Left ventricle myocardium superior (tissue), 1 donor: ENCODE data around the gene HDGFL3. TPM values are rescaled to one million over a fixed set of nuclear protein-coding genes. Genes with fewer than 3 reads are reported as not detected.
"Not testable (repeated sequence)": the region's sequence is repeated elsewhere in the genome, so short reads cannot be mapped to it uniquely, and the experiment has no call there.

Source experiments
- ATAC-seq: fragments of 200-7000 bp; cut with Tn5 transposase; one replicate; pipeline ENCODE4 v1.9.1; 2020; ENCODE audit warnings: mild to moderate bottlenecking, moderate library complexity
- DNase-seq: peaks from one replicate; pipeline ENCODE4 v3.0.0-alpha.2; 2020
- intact Hi-C: fragments of 100-400 bp; cut with micrococcal nuclease; formaldehyde crosslinking; loops from one replicate; pipeline ENCODE4 v1.11.0; 2022
- total RNA-seq: library from RNA; stranded (reverse); fragmentation: NEBNext Ultra II Directional; extraction: Animal tissue kit (Norgen Biotek cat#: 25700); gene quantifications from one replicate; pipeline ENCODE4 v1.2.1, GENCODE V29; 2021
- donor health status: DM: no; HTN: yes; CAD: no; lungs with severe emphysema.

HDGFL3 gene
- total RNA-seq, 1 donor from 2014 or later: 36.7 TPM

DNA sequence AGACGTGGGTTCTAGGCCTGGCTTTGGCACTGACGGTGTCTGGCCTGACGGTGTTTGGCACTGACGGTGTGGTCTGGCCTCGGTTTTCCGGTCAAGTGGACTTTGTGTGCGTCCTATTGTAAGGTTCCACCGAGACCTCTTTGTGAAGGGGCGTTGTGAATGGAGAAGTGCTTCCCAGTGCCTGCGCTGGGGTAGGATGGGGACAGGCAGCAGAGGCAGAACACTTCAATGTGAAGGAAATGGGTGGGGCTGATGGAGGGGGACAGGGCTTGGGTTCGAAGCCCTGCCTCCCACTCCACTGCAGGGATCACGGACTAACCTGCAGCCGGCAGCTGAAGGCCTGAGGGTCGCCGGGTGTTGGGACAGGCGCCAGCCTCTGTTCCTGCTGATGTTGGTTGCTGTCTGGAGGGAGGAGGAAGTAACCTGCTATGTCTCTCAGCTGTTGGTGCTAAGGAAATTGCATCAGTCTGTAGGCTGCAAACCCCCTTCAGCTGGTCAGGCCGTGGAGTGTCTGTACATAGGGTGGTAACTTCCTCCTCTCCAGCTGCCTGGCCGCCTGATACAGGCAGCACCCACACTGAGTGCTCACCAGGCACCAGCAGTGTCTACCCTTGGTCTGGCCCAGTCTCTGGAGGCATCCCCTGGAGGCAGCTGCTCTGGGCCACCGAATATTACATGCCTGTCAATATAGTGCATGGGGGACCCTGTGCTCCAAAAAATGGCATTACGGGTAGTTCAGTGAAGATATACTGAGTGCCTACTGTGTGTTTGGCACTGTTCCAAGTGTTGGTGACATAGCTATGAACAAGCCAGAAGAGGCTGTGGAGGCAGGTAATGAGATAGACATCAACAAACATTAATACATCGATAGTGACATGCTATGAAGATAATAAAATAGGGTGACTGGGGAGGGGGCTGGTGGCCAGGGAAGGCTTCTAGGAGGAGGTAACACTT lies 99.1 kb downstream of the HDGFL3 start:
- intact Hi-C loops: no loop called here
- ATAC-seq: peak; percentile 77
- peak; percentile 71 for DNase-seq

DNA sequence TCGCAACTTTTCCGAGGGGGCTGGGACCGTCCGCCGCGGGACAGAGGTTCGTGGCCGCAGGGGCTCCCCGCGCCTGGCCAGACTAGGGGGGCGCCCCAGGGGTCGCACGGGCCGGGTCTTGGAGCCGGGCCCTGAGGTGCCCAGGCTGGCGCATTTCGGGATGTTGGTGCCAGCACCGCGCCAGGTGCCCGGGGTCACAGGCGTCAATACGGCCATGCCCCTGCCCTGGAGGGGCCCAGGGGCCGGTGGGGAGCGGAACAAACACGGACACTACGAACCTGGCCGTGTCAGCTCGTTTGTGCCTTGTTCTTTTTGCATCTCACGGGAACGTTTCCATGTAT lies 99.8 kb downstream of the HDGFL3 start:
- ATAC-seq (no peak), DNase-seq (peak; percentile 30)
- intact Hi-C loops: no loop called here

DNA sequence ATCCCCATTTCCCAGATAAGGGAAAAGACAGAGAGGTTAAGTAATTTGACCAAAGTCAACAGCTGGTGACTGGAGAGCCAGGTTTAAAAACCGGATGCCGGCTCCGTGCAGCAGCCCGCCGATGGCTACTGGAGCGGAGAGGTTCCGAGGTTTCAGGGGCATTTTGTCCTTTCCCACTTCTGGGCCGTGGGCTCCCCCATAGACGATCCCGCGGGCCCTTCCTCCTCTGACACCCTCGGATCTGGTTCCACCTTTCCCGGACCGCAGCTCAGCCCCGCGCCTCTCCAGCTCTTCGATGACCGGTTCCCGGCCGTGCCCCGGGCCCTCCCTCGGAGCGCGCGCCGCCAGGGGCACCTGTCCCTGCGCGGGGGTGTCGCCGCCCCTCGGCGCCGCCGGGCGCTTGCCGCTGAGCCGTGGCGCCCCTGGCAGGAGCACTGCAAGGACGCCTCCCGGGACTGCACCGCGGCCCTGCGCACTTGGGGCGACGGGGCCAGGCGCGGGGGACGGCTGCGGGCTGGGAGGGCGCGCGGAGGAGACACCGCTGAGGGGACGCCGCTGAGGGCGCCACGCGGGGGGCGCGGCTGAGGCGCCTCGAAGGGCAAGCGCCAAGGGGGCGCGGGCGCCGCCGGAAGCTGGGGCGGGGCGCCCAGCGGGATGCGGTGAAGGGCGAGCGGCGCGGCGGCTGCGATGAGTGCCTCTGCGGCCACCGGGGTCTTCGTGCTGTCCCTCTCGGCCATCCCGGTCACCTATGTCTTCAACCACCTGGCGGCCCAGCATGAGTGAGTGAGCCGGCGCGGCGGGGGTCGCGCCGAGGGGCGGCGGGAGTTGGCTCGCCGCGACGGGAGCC lies 100.4 kb downstream of the HDGFL3 start, which contains the start of gene TM6SF1:
TM6SF1 (plus strand) TSS at position 652 of the 847 bp plus-strand sequence; CDS start at position 688, 36 bp downstream.
- ATAC-seq (peak; percentile 65), DNase-seq (peak; percentile 70)
- intact Hi-C loops: no loop called here

DNA sequence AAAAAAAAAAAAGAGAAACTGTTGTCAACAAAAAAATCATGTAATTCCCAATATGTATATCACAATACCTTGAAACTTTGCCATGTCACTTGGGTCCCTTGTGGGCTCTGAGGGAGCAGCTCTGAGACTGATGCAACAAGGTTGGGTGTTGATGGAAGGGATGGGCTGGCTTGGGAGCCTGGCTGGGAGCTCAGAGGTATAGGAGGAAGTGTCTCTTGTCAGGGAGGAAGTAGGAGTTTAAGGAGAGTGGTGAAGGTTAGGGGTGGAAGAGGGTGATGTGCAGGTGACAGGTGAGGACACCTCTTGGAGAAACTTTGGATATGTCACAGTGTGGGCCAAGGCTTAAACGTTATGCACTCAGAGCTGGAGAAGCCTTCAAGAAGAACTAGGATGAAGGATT lies 102.2 kb downstream of the HDGFL3 start:
- intact Hi-C loops: no loop called here
- no peak for ATAC-seq
- DNase-seq: no peak

DNA sequence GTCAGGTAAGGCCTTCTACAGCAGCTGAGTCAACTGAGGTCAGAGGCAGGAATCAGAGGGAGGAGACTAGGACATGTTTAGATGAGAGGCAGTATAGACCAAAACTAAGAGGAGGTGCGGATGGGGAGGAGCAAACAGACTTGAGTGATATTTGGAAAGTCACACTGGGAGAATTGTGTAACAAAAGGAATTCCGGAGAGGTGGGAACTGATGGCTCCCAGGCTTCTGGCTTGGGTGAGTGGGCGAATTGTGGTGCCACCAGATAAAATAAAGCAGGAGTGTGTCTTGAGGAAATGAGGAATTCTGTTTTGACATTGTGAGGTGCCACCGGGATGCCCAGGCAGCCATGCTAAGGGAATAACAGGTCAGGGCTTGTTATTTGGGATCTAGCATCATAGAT lies 103.5 kb downstream of the HDGFL3 start:
- ATAC-seq (no peak), DNase-seq (no peak)
- intact Hi-C loops: no loop called here

DNA sequence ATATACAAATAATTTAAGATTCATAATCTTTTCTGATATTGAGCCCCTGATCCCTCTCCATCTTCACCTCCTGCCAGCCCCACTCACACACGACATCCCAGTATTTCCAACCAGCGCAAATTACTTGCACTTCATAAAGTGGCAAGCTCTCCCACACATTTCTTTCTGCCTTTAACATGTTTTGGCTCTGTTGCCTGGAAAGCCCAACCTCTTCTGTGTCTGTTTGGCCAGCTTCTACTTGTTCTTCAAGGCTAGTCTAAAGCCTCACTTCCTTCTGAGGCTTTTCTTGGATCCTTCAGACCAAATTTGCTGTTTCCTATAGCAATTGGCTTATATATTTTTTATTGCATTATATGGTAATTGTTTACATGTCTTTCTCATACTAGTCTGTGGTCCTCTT lies 105.3 kb downstream of the HDGFL3 start:
- DNase-seq: no peak
- intact Hi-C loops: no loop called here

DNA sequence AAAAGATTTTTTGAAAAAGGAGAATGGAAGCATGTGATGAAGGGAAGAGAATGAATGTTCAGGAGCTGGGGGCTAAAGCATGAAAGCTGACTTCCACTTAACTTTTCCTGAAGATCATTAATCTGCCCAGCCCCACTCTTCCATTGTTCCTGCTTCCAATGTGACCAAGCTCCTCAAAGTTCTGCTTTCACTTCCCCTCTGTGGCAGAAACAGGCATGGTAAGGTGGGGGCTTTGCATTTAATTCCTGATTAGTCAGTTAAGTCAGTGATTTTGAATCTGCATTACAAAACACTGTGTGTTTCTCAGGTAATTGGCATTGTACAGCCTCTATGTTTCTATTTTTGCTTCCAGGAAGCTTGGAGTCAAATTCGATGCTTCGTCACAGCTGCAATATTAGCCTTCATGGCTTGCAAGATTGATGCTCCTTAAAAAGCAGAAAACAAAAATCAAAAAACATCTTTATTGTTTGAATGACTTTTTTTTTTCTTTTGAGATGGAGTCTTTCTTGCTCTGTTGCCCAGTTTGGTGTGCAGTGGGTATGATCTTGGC lies 107.5 kb downstream of the HDGFL3 start:
- ATAC-seq (peak; percentile 68), DNase-seq (no peak)
- intact Hi-C loops: no loop called here

More for the DNA sequence above, 105.3 kb downstream of the HDGFL3 start:
- no peak for ATAC-seq

DNA sequence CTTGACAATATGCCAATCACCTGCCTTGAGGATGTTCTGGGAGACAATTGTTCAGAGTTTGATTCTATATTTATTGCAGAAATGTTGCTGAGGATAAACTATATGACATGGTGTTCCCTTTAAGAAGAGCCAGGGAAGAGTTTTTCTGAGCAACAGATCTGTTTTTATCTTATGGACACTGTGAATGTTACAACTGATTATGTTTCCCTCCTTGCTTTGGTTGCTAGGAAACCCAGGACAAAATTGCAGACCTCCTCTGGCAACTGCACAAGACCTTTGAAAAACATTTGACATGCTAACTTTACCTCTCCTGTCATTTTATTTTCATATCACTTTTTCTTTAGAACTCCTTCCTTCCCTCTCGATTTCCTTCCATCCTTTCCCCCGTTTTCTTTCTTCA lies 108.3 kb downstream of the HDGFL3 start:
- ATAC-seq (peak; percentile 52), DNase-seq (no peak)
- intact Hi-C loops: no loop called here

DNA sequence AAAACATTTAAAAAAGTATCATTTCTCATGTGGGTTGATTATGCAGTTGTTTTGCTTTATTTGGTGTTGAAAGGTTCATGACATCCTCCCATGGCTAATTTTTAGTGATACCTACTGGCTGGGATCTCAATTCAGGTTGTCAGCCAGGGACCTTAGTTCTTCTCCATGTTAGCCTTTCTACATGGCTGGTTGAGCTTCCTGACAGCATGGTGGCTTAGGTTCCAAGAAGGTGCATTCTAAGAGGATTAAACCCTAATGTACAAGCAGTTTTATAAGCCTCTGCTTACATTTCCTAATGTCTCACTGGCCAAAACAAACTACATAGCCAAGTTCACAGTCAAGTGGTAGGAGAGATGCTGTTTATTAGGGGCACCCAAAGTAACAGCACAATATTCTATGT lies 109.5 kb downstream of the HDGFL3 start:
- ATAC-seq: no peak
- intact Hi-C loops: no loop called here
- no peak for DNase-seq

DNA sequence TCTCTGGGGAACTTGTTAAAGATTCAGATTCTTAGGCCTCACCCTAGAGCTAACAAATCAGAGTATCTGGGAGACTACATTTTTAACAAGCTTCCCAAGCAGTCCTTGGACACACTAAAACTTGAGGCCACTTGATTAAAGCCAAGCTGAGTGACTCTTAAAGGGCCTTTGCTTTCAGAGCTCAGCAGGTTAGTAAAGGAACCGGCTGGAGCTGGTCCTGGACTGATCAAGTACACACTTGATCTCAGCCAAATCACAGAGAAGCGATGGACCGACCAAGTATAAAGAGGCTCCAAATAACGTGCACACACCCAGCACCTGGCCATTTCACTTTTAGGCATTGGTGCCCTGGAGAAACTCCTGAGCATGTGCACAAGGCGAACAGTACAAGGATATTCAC lies 113.0 kb downstream of the HDGFL3 start:
- intact Hi-C loops: no loop called here
- DNase-seq (no peak), ATAC-seq (no peak)

DNA sequence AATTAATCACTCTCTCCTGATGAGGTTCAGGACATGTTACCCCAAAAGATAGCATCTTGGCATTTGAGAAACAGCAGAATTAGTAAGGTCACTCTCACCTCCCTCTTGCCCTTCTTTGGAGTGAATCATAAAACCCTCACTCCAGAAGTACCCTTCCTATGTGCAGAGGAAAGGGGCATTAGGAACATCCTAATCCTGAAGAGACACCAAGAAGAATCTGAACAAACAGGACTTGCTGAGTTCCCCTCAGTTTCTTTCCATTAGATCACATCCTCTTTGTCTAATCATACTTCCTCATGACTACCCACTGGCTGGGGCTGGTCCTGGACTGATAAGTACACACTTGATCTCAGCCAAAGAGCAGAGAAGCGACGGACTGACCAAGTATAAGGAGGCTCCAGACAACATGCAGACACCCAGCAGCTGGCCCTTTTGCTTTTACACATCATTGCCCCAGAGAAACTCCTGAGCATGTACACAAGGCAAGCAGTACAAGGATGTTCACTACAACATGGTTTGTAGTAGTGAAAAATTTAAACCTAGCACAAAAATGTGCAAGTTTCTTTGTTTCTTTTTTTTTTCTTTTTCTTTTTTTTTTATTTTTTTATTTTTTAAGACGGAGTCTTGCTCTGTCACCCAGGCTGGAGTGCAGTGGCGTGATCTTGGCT lies 115.2 kb downstream of the HDGFL3 start:
- ATAC-seq: peak; percentile 79
- intact Hi-C loops: no loop called here
- DNase-seq: no peak

DNA sequence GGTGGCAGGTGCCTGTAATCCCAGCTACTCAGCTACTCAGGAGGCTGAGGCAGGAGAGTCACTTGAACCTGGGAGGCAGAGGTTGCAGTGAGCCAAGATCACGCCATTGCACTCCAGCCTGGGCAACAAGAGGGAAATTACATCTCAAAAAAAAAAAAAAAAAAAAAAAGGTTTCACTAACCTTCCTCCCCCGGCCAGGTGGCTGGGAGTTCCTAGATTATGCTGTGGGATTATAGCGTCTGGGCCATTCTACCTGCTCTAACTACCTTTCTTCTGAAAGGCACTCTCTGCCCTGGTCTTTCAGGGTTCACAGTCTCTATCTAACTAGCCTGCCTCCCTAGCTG lies 115.7 kb downstream of the HDGFL3 start:
- DNase-seq, intact Hi-C loops, ATAC-seq: not testable (repeated sequence)

DNA sequence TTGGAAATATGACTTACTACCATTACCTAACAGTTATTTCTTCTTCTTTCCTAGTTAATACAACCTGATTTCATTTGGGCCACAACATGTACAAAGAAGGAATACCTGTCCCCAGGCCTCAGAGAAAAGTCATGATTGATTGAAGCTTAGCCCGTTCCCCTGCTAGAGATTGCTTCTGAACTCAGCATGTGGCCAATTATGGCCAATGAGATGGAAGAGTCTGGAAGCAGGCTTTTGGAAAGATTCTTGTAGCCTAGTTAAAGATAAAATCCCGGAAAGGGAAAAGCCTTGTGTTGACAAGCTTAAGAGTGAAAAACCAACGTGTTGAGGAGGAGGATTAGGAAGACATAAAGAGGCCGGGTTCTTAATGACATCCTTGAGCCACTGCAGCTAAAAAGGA lies 117.2 kb downstream of the HDGFL3 start:
- DNase-seq (no peak), ATAC-seq (no peak)
- intact Hi-C loops: no loop called here

DNA sequence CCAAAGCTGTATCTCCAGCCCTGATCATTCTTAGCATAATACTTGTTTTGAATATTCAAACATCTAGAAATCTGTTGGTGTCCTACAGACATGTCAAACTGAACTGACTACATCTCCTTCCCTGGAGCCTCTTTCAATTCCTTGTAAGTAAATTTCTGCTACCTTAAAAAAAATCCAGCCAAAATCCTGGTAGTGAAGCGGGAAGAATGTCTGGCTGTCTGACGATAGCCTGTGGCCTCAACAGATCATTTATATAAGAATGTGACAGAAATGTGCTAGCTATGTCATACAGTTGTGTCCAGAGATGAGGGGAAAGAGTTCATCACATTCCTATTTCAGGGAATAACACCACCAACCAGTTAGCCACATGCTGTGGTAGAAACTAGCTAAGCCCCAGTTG lies 118.7 kb downstream of the HDGFL3 start:
- ATAC-seq (no peak), DNase-seq (no peak)
- intact Hi-C loops: no loop called here

DNA sequence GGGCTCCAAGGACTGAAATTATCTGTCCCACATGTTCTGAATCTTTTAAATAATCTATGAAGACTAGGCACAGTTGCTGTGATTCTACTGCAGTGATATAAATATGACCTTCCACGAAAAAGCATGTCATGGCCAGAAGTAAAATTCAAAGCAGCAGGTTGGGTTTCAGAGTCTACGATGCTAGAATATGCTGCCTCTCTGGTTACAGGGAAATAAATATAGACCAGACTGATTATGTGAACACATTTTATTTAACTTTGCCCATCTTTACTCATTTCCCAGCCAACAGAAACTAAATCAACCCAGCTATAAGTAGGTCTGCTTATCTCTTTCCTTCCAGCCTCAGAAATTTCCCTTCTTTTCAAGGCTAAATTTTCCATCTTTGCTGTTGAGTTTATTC lies 120.0 kb downstream of the HDGFL3 start:
- intact Hi-C loops: no loop called here
- no peak for ATAC-seq
- DNase-seq: no peak

DNA sequence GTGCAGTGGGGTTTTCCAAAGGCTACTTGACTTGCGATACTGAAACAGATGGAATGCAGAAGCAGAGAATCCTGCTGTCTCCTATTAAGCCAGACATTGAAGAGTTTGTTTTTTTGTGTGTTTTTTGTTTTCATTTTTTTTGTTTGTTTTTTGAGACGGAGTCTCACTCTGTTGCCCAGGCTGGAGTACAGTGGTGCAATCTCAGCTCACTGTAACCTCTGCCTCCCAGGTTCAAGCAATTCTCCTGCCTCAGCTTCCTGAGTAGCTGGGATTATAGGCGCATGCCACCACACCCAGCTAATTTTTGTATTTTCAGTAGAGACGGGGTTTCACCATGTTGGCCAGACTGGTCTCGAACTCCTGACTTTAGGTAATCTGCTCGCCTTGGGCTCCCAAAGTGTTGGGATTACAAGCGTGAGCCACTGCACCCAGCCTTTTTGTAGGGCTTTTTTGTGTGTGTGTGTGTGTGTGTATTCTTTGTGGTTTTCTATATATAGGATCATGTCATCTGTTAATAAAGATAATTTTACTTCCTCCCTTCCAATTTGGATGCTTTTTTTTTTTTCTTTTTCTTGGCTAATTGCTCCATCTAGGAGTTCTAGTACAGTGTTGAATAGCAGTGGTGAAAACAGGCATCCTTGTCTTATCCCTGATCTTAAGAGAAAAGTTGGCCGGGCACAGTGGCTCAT lies 121.6 kb downstream of the HDGFL3 start:
- intact Hi-C loops: not testable (repeated sequence)

DNA sequence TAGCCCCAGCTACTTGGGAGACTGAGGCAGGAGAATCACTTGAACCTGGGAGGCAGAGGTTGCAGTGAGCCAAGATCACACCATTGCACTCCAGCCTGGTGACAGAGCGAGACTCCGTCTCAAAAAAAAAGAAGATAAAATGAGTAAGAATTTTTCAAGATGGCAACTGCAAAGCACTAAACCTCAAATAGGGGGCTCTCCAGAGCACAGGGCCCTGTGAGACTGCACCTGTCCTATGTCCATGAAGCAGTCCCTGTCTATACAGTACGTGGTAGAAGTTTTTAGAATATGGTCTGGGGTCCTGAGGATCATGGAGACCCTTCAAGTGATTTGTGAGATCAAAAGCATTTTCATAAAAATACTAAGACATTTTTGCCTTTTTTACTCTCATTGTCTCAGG lies 122.2 kb downstream of the HDGFL3 start:
- intact Hi-C loops, ATAC-seq, DNase-seq: not testable (repeated sequence)

More for the DNA sequence above, 121.6 kb downstream of the HDGFL3 start:
- ATAC-seq, DNase-seq: not testable (repeated sequence)

DNA sequence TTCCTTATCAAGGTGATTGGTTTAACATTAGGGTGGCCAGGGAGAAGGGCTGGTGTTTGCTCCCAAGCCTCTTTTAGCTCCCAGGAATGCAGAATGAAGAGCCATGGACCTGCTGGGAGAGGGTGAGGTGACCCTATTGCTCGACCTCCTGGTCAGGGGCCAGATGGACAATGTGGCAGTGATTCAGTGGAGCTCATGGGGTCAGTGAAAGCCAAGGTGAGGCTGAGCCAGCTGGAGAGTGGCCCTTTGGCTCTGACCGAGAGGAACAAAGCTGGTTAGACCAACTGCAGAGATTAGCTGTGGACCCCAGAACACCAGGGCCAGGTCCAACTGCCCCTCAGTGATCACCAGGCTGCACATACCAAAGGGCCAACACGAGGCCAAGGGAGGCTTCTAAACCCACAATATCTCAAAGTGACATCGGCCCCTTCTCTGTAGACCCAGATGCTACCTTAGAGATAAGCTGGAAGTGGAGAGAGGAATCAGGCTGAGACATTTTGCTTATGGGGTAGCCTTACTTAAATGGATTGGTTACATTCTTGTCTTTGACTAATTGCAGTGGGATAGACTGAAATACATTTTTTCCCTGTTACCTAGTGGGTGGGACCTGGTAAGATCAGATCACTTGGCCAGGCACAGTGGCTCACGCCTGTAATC lies 124.8 kb downstream of the HDGFL3 start:
- no peak for ATAC-seq
- no peak for DNase-seq

More for the DNA sequence above, 124.8 kb downstream of the HDGFL3 start:
- intact Hi-C loops: no loop called here
